ENCODE data around the gene MYO6.

DNA sequence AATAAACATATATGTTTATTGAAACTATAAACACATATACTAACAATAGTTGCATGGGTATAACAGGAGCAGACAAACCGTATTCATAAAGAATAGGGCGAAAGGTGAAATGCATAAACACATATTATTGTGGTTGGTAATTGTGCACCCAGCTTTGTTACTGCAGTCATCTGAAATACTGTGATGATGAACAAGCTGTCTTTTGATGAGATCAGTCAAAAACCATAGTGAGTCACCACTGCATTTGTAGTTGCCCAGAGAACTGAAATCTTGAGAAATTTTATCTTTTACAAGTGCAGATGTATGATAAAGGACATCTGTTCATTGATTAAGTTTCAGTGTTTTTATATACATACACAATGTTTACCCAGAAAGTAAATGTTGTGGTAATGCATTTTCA is 133.7 kb downstream of the MYO6 start:
- TF ChIP-seq CTCF (IDR thresholded peaks at IDR 0.05) (no peak), POLR2A (IDR thresholded peaks at IDR 0.05) (no peak)

Measured in right lobe of liver (tissue), 4 donors.